Panc1 (cell line): Measurements from ENCODE around the gene HS1BP3. TPM values are rescaled to one million over a fixed set of nuclear protein-coding genes. Genes with fewer than 3 reads are reported as not detected.
A peak's percentile ranks its signal among the peaks of the same experiment; 100 is the strongest.

Experiments
- ATAC-seq: fragments of 200-7000 bp; cut with Tn5 transposase; 2 replicates; pipeline ENCODE4 v1.9.1; 2020; ENCODE audit warnings: mild to moderate bottlenecking, moderate library complexity
- BruUV-seq: library from RNA; stranded (reverse); fragments of 400-500 nt; replicated peaks from 2 replicates; lab custom pipeline; 2021; lab: Mats Ljungman, UMichigan
- CTCF ChIA-PET: fragments of 300-600 bp; sonication (Branson Sonifier 250); formaldehyde crosslinking; loops from one replicate; lab custom pipeline; 2022; ENCODE audit warnings: antibody characterized with exemption; lab: Charles Lee
- POLR2A ChIA-PET: fragments of 300-600 bp; sonication (Branson Sonifier 250); formaldehyde crosslinking; loops from one replicate; lab custom pipeline; 2022; ENCODE audit warnings: antibody characterized with exemption; lab: Charles Lee
- DNase-seq: peaks from one replicate; pipeline ENCODE4 v3.0.0-alpha.2; 2010; ENCODE audit warnings: low read depth, low spot score
- H3K27ac ChIP-seq: 2 replicates; pipeline ENCODE4 v1.5.1; 2011; ENCODE audit warnings: mild to moderate bottlenecking, low read length, inconsistent platforms
- H3K27me3 ChIP-seq: fragments of 200-500 bp; sonication (Bioruptor generic); 2 replicates; pipeline ENCODE4 v1.6.0; 2014; ENCODE audit warnings: low read length, inconsistent platforms; ENCODE audit not compliant: control insufficient read depth, insufficient read depth
- H3K36me3 ChIP-seq: fragments of 200-500 bp; sonication (Bioruptor generic); 2 replicates; pipeline ENCODE4 v1.5.1; 2014; ENCODE audit warnings: inconsistent platforms, mild to moderate bottlenecking, low read length, moderate library complexity; ENCODE audit not compliant: control insufficient read depth, insufficient read depth
- H3K4me1 ChIP-seq: 2 replicates; pipeline ENCODE4 v1.5.1; 2011; ENCODE audit warnings: inconsistent platforms, mild to moderate bottlenecking, low read length, moderate library complexity; ENCODE audit not compliant: control insufficient read depth, insufficient read depth
- H3K4me3 ChIP-seq, 2 experiments: 2 replicates each; pipeline ENCODE4 v1.5.1; 2011 to 2012; ENCODE audit warnings: low read depth in 2 of 2, low read length in 2 of 2, mild to moderate bottlenecking in 2 of 2, inconsistent platforms in 1 of 2, moderate library complexity in 1 of 2
- H3K9me3 ChIP-seq: fragments of 200-500 bp; sonication (Bioruptor generic); 2 replicates; pipeline ENCODE4 v1.5.1; 2014; ENCODE audit warnings: low read depth, mild to moderate bottlenecking, inconsistent platforms, low read length, moderate library complexity; ENCODE audit not compliant: control insufficient read depth, insufficient read depth
- POLR2AphosphoS5 ChIP-seq: IDR thresholded peaks from 2 replicates; pipeline ENCODE4 v1.6.1; 2012; ENCODE audit warnings: mild to moderate bottlenecking, low read depth, low read length, moderate library complexity
- REST ChIP-seq, 2 experiments: IDR thresholded peaks; 2 replicates each; pipeline ENCODE4 v1.6.1; 2011 to 2012; ENCODE audit warnings: low read depth in 2 of 2, control low read depth in 1 of 2, low read length in 1 of 2, mild to moderate bottlenecking in 1 of 2, moderate library complexity in 1 of 2; ENCODE audit not compliant: insufficient read depth in 1 of 2
- SIN3A ChIP-seq: IDR thresholded peaks from 2 replicates; pipeline ENCODE4 v1.6.1; 2012; ENCODE audit warnings: low read depth, mild to moderate bottlenecking, low read length, moderate library complexity, borderline replicate concordance; ENCODE audit not compliant: insufficient read depth
- TCF7L2 ChIP-seq: IDR thresholded peaks from 2 replicates; pipeline ENCODE4 v1.6.1; 2011; ENCODE audit warnings: mild to moderate bottlenecking, low read depth, low read length, inconsistent platforms
- in situ Hi-C: cut with HindIII; loops from 2 replicates; pipeline ENCODE4 v1.10.0; 2016; ENCODE audit warnings: low sequenced_read_pairs, low pct_unique_long_range_greater_than_20kb
- intact Hi-C: fragments of 100-400 bp; cut with micrococcal nuclease; formaldehyde crosslinking; loops from one replicate; pipeline ENCODE4 v1.10.0; 2022; ENCODE audit not compliant: unreplicated experiment
- total RNA-seq: library from RNA; stranded (reverse); gene quantifications from one replicate; pipeline ENCODE4 v1.2.1, GENCODE V29; 2021; ENCODE audit not compliant: unreplicated experiment
- TF ChIP-seq, protein P1 (sequence below): fragments of 450-650 bp; IDR thresholded peaks from 2 replicates; pipeline ENCODE4 v1.5.1; 2017; ENCODE audit warnings: mild to moderate bottlenecking

HS1BP3 gene
- total RNA-seq, 1 experiment from 2014 or later: 46.1 TPM

- H3K27me3 ChIP-seq: no peaks in the 10 kb centered on the region
- H3K36me3 ChIP-seq: no peaks in the 10 kb centered on the region
- no peak overlapping the region for H3K4me3 ChIP-seq
- no peaks in the 10 kb centered on the region for H3K9me3 ChIP-seq
- H3K4me1 ChIP-seq: peaks cover 34% of the 10 kb centered on the region
- intact Hi-C loops: no loop called here
- in situ Hi-C loops: no loop called here
- CTCF ChIA-PET: interaction anchor here (0.7 kb wide), 1 partner anchor 346 kb away, joined by 3 read pairs; no protein-coding TSS in a partner anchor
- H3K27ac ChIP-seq: peak overlapping the region; percentile 75; the same call in 1 of the 2 replicates
- POLR2A ChIA-PET: no interaction called here
- no peak for TF ChIP-seq SIN3A
- TF ChIP-seq TCF7L2: no peak
- no peak for TF ChIP-seq REST (IDR thresholded peaks at IDR 0.05; ENCODE audit: insufficient read depth in 1 of 2, low read depth in 2 of 2, low read length in 1 of 2)
- TF ChIP-seq, protein P1, sequence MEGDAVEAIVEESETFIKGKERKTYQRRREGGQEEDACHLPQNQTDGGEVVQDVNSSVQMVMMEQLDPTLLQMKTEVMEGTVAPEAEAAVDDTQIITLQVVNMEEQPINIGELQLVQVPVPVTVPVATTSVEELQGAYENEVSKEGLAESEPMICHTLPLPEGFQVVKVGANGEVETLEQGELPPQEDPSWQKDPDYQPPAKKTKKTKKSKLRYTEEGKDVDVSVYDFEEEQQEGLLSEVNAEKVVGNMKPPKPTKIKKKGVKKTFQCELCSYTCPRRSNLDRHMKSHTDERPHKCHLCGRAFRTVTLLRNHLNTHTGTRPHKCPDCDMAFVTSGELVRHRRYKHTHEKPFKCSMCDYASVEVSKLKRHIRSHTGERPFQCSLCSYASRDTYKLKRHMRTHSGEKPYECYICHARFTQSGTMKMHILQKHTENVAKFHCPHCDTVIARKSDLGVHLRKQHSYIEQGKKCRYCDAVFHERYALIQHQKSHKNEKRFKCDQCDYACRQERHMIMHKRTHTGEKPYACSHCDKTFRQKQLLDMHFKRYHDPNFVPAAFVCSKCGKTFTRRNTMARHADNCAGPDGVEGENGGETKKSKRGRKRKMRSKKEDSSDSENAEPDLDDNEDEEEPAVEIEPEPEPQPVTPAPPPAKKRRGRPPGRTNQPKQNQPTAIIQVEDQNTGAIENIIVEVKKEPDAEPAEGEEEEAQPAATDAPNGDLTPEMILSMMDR: no peak
- no peak for TF ChIP-seq POLR2AphosphoS5
- DNase-seq: no peak
- ATAC-seq: peak; percentile 78
- no TSS peak for BruUV-seq
These were observed 73.2 kb downstream of the HS1BP3 start for GRCh38 chr2:20577495-20578235.

- TF ChIP-seq TCF7L2 (no peak), SIN3A (no peak), POLR2AphosphoS5 (no peak), REST (IDR thresholded peaks at IDR 0.05; ENCODE audit: insufficient read depth in 1 of 2, low read depth in 2 of 2, low read length in 1 of 2) (no peak)
- intact Hi-C loops (no loop called here), in situ Hi-C loops (no loop called here)
- H3K4me3 ChIP-seq: no peak overlapping the region
- DNase-seq (no peak), ATAC-seq (no peak)
- peaks cover 34% of the 10 kb centered on the region for H3K4me1 ChIP-seq
- no peaks in the 10 kb centered on the region for H3K9me3 ChIP-seq
- H3K27me3 ChIP-seq: no peaks in the 10 kb centered on the region
- H3K36me3 ChIP-seq: no peaks in the 10 kb centered on the region
- POLR2A ChIA-PET: no interaction called here
- BruUV-seq: no TSS peak
- CTCF ChIA-PET: no interaction called here
- H3K27ac ChIP-seq: peak overlapping the region; percentile 71; the same call in 1 of the 2 replicates
These were observed 74.2 kb downstream of the HS1BP3 start for GRCh38 chr2:20576598-20577115.
